ENCODE measurements around the gene ATP2A1. TPM values are rescaled to one million over a fixed set of nuclear protein-coding genes. Genes with fewer than 3 reads are reported as not detected.

Gene ATP2A1
- total and polyA plus RNA-seq, 2 donors (not counting 3 experiments of a cell fraction or from before 2014, with no cell fraction given): 1.2 to 2.5 TPM

DNA sequence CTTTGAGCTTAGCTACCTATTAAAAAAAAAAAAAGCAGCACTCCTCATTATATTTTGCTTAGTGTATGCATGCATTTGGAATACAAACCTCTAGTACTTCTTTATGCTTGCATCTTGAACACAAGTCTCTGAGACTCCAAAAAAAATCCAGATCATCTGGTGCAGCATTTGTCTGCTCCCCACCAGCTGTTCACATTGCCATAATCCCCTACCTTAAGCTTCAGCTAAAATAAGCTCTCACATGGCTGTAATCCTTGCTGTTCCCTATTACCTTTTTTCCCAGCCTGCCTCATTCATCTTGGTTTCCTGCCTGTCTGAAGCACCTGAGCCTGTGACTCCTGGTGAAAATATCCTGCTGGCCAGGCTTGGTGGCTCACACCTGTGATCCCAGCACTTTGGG, 65.0 kb downstream of the ATP2A1 start:
- intact Hi-C loops (cut with micrococcal nuclease): no loop called here
- ChIA-PET CTCF (interaction anchor here (1.5 to 4.3 kb wide), 4 partner anchors 11 to 70 kb away, joined by 5 to 55 read pairs (median 18); partner anchors contain the start of genes CD19 and RABEP2), POLR2A (no interaction called here)
- Histone ChIP-seq H3K4me1 (ENCODE audit: control insufficient read depth, extremely low read depth, insufficient read depth, low read length) (peaks cover 4% of the 10 kb centered on the region), H3K4me2 (ENCODE audit: insufficient read depth, low read length) (no peak overlapping the region), H3K9me3 (replicated peaks; ENCODE audit: control insufficient read depth, insufficient read depth, low read length) (no peaks in the 10 kb centered on the region), H3K79me2 (ENCODE audit: control insufficient read depth, insufficient read depth, low read length) (no peaks in the 10 kb centered on the region), H3K9ac (replicated peaks; ENCODE audit: extremely low read depth, insufficient read depth, low read length) (no peak overlapping the region), H3K27ac (ENCODE audit: insufficient read depth, low read depth, low read length) (no peak overlapping the region), H4K20me1 (replicated peaks; ENCODE audit: control insufficient read depth, extremely low read depth, insufficient read depth, low read length) (no peaks in the 10 kb centered on the region), H3K9me1 (replicated peaks; ENCODE audit: control insufficient read depth, extremely low read depth, insufficient read depth, low read length) (no peaks in the 10 kb centered on the region), H2AFZ (ENCODE audit: low read depth, low read length) (no peak overlapping the region), H3K4me3 (replicated peaks in 1 of 3; ENCODE audit: insufficient read depth in 1 of 3, low read depth in 1 of 3, low read length in 3 of 3) (no peak overlapping the region), H3K36me3 (ENCODE audit: control insufficient read depth in 2 of 2, extremely low read depth in 1 of 2, insufficient read depth in 2 of 2, low read length in 2 of 2) (no peaks in the 10 kb centered on the region), H3K27me3 (ENCODE audit: control insufficient read depth in 2 of 2, insufficient read depth in 2 of 2, low read length in 2 of 2) (no peaks in the 10 kb centered on the region)
- TF ChIP-seq, protein P1, sequence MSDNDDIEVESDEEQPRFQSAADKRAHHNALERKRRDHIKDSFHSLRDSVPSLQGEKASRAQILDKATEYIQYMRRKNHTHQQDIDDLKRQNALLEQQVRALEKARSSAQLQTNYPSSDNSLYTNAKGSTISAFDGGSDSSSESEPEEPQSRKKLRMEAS (IDR thresholded peaks at IDR 0.05; ENCODE audit: insufficient read depth, insufficient read length): no peak
- no peak for TF ChIP-seq POLR2A (IDR thresholded peaks at IDR 0.05; ENCODE audit: low read depth, low read length)
- TF ChIP-seq JUN (IDR thresholded peaks at IDR 0.05; ENCODE audit: borderline replicate concordance, insufficient read depth, insufficient read length, low read depth): no peak
- BruUV-seq (replicated peaks): no TSS peak
- dilution Hi-C loops (cut with MboI; ENCODE audit: extremely low pct_ligation_motif_present, low sequenced_read_pairs): no loop called here
- no peak for FAIRE-seq
- no peak for DNase-seq (ENCODE audit: low read depth, low spot score)

- Histone ChIP-seq H3K27me3 (ENCODE audit: control insufficient read depth in 2 of 2, insufficient read depth in 2 of 2, low read length in 2 of 2) (no peaks in the 10 kb centered on the region), H3K9ac (replicated peaks; ENCODE audit: extremely low read depth, insufficient read depth, low read length) (no peak overlapping the region), H3K79me2 (ENCODE audit: control insufficient read depth, insufficient read depth, low read length) (peaks cover 6% of the 10 kb centered on the region), H3K4me3 (replicated peaks in 1 of 3; ENCODE audit: insufficient read depth in 1 of 3, low read depth in 1 of 3, low read length in 3 of 3) (no peak overlapping the region), H2AFZ (ENCODE audit: low read depth, low read length) (no peak overlapping the region), H3K9me1 (replicated peaks; ENCODE audit: control insufficient read depth, extremely low read depth, insufficient read depth, low read length) (no peaks in the 10 kb centered on the region), H4K20me1 (replicated peaks; ENCODE audit: control insufficient read depth, extremely low read depth, insufficient read depth, low read length) (no peaks in the 10 kb centered on the region), H3K4me1 (ENCODE audit: control insufficient read depth, extremely low read depth, insufficient read depth, low read length) (peaks cover 6% of the 10 kb centered on the region), H3K4me2 (ENCODE audit: insufficient read depth, low read length) (no peak overlapping the region), H3K27ac (ENCODE audit: insufficient read depth, low read depth, low read length) (no peak overlapping the region), H3K36me3 (ENCODE audit: control insufficient read depth in 2 of 2, extremely low read depth in 1 of 2, insufficient read depth in 2 of 2, low read length in 2 of 2) (no peaks in the 10 kb centered on the region), H3K9me3 (replicated peaks; ENCODE audit: control insufficient read depth, insufficient read depth, low read length) (no peaks in the 10 kb centered on the region)
- CTCF ChIA-PET: no interaction called here
- no peak for FAIRE-seq
- DNase-seq (ENCODE audit: low read depth, low spot score): no peak
- POLR2A ChIA-PET: no interaction called here
- TF ChIP-seq FOS (IDR thresholded peaks at IDR 0.05; ENCODE audit: borderline replicate concordance, insufficient read depth, low read length) (no peak), MYC (IDR thresholded peaks at IDR 0.05; ENCODE audit: low read depth, low read length) (no peak), JUN (IDR thresholded peaks at IDR 0.05; ENCODE audit: borderline replicate concordance, insufficient read depth, insufficient read length, low read depth) (no peak), EZH2 (IDR thresholded peaks at IDR 0.05; ENCODE audit: borderline replicate concordance, low read depth, low read length, severe bottlenecking) (no peak), GATA2 (IDR thresholded peaks at IDR 0.05; ENCODE audit: insufficient read depth, insufficient read length, low read depth, low read length) (no peak), POLR2A (IDR thresholded peaks at IDR 0.05; ENCODE audit: low read depth, low read length) (no peak), POLR2AphosphoS5 (IDR thresholded peaks at IDR 0.05; ENCODE audit: insufficient read depth, low read depth, low read length) (no peak)
- TF ChIP-seq, protein P1 (IDR thresholded peaks at IDR 0.05; ENCODE audit: insufficient read depth, insufficient read length): no peak
- TF ChIP-seq, protein P2, sequence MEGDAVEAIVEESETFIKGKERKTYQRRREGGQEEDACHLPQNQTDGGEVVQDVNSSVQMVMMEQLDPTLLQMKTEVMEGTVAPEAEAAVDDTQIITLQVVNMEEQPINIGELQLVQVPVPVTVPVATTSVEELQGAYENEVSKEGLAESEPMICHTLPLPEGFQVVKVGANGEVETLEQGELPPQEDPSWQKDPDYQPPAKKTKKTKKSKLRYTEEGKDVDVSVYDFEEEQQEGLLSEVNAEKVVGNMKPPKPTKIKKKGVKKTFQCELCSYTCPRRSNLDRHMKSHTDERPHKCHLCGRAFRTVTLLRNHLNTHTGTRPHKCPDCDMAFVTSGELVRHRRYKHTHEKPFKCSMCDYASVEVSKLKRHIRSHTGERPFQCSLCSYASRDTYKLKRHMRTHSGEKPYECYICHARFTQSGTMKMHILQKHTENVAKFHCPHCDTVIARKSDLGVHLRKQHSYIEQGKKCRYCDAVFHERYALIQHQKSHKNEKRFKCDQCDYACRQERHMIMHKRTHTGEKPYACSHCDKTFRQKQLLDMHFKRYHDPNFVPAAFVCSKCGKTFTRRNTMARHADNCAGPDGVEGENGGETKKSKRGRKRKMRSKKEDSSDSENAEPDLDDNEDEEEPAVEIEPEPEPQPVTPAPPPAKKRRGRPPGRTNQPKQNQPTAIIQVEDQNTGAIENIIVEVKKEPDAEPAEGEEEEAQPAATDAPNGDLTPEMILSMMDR (IDR thresholded peaks at IDR 0.05; ENCODE audit: extremely low read depth in 1 of 2, insufficient read depth in 1 of 2, low read depth in 1 of 2, low read length in 2 of 2): no peak
- BruUV-seq (replicated peaks): no TSS peak
- dilution Hi-C loops (cut with MboI; ENCODE audit: extremely low pct_ligation_motif_present, low sequenced_read_pairs): no loop called here
- intact Hi-C loops (cut with micrococcal nuclease): no loop called here
These were observed 68.4 kb downstream of the ATP2A1 start for GRCh38 chr16:28946681-28947080.
